ENCODE data around the gene GPR17. TPM values are rescaled to one million over a fixed set of nuclear protein-coding genes. Genes with fewer than 3 reads are reported as not detected.

The GPR17 gene
- total RNA-seq, 4 donors from 2014 or later, result not detected

DNA sequence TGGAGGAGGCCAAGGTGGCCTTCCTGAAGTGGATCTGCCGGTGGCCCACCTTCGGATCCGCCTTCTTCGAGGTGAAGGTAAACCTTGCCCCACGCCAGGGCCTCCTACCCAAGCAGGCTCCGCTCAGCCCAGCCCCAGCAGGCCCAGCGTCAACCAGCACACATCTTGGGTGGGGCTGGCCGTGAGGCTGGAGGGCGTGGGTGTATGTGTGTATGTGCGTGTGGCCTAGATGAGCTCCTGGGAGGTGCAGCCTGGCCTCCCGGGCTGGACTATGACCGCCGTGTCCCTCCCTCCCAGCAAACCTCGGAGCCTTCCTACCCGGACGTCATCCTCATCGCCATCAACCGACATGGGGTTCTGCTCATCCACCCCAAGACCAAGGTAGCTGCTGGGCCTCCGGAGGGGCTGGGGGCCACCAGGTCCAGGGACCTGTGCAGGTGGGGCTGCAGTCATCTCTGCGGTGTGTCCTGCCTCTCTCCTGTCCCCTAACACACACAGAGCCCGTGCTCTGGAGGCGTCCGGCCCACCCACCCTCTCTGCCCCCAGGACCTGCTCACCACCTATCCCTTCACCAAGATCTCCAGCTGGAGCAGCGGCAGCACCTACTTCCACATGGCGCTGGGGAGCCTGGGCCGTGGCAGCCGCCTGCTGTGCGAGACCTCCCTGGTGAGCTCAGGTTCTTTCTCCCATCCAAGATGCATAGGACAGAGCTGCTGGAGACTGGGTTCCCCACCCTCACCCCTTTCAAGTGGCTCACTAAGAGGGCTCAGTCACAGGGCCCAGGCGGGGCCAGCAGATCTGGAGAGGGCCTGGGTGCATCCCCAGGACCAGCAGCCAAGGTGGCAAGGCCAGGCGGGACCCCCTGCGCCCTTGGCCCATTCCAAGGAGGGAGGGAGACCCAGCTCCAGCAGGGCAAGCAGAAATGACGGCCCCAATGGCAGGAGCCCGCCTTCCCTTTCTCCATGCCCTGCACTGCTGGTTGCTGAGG, 9.4 kb upstream of the GPR17 start:
- intact Hi-C loops (cut with DNase I), result no loop called here
- DNase-seq, result no peak
- H3K4me3 ChIP-seq (replicated peaks in 1 of 3), result no peak overlapping the region
- H3K9me3 ChIP-seq, result no peaks in the 10 kb centered on the region
- peaks cover 5 to 32% of the 10 kb centered on the region in 2 donors for H3K4me1 ChIP-seq
- H3K27ac ChIP-seq, result peak overlapping the region in 1 of 3 donors; percentile 33
- 93 to 97% methylated on average over 18 to 25 of the region's 33 CpGs for WGBS, 2 donors
- no peaks in the 10 kb centered on the region for H3K27me3 ChIP-seq
- TF ChIP-seq, protein P1, sequence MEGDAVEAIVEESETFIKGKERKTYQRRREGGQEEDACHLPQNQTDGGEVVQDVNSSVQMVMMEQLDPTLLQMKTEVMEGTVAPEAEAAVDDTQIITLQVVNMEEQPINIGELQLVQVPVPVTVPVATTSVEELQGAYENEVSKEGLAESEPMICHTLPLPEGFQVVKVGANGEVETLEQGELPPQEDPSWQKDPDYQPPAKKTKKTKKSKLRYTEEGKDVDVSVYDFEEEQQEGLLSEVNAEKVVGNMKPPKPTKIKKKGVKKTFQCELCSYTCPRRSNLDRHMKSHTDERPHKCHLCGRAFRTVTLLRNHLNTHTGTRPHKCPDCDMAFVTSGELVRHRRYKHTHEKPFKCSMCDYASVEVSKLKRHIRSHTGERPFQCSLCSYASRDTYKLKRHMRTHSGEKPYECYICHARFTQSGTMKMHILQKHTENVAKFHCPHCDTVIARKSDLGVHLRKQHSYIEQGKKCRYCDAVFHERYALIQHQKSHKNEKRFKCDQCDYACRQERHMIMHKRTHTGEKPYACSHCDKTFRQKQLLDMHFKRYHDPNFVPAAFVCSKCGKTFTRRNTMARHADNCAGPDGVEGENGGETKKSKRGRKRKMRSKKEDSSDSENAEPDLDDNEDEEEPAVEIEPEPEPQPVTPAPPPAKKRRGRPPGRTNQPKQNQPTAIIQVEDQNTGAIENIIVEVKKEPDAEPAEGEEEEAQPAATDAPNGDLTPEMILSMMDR (IDR thresholded peaks at IDR 0.05), result no peak
- no peak for TF ChIP-seq POLR2A (IDR thresholded peaks at IDR 0.05)
- no peaks in the 10 kb centered on the region for H3K36me3 ChIP-seq

GRCh38 chr2:127637236-127637630, 8.7 kb upstream of the GPR17 start:
- H3K9me3 ChIP-seq, result no peaks in the 10 kb centered on the region
- H3K27ac ChIP-seq, result peak overlapping the region; percentile 33 to 61 (median 47)
- H3K4me1 ChIP-seq, result peaks cover 5 to 32% of the 10 kb centered on the region in 2 donors
- WGBS, 2 donors, result 81 to 82% methylated on average over 6 to 13 of the region's 13 CpGs
- intact Hi-C loops (cut with DNase I), result no loop called here
- H3K27me3 ChIP-seq, result no peaks in the 10 kb centered on the region
- DNase-seq, result no peak
- no peaks in the 10 kb centered on the region for H3K36me3 ChIP-seq
- H3K4me3 ChIP-seq (replicated peaks in 1 of 3), result no peak overlapping the region
- TF ChIP-seq POLR2A (IDR thresholded peaks at IDR 0.05), result no peak
- TF ChIP-seq, protein P1 (IDR thresholded peaks at IDR 0.05), result no peak

DNA sequence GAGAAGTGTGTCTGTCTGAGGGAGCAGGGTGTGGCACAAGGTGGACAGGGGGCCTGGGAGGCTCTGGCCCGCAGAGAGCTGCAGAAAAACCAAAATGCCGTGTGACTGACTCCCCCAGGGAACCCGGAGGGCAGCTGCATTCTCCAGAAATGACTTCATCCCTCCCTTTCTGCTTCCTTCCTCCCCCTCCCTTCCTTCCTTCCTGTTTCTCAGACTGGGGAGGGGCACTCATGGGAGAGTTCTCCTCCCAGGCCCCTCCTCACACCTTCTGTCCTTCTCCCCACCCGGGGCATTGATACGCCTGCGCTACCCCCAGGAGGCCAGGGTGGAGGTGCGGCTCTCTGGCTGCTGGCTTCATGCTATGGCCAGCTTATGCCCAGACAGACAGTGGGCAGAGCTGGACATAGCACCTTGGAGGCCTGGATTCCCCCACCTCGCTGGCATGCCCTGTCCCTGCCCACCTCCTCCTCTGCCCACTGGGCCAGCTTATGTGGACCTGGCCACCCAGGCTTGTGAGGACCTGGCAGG, 8.2 kb upstream of the GPR17 start:
- intact Hi-C loops (cut with DNase I), result no loop called here
- Histone ChIP-seq H3K36me3 (no peaks in the 10 kb centered on the region), H3K9me3 (no peaks in the 10 kb centered on the region), H3K4me1 (peaks cover 5 to 32% of the 10 kb centered on the region in 2 donors), H3K4me3 (replicated peaks in 1 of 3) (no peak overlapping the region), H3K27me3 (no peaks in the 10 kb centered on the region), H3K27ac (peak overlapping the region; percentile 47 to 70 (median 61))
- 38 to 52% methylated on average over 7 to 8 of the region's 8 CpGs for WGBS, 2 donors
- TF ChIP-seq, protein P1 (IDR thresholded peaks at IDR 0.05), result no peak
- TF ChIP-seq POLR2A (IDR thresholded peaks at IDR 0.05), result no peak
- DNase-seq, result no peak

GRCh38 chr2:127638361-127639110, 7.4 kb upstream of the GPR17 start:
- intact Hi-C loops (cut with DNase I), result no loop called here
- H3K4me3 ChIP-seq (replicated peaks in 1 of 3), result no peak overlapping the region
- no peaks in the 10 kb centered on the region for H3K27me3 ChIP-seq
- TF ChIP-seq, protein P1 (IDR thresholded peaks at IDR 0.05), result no peak
- no peak for TF ChIP-seq POLR2A (IDR thresholded peaks at IDR 0.05)
- WGBS, 2 donors, result 68 to 73% methylated on average over 21 of the region's 23 CpGs
- H3K36me3 ChIP-seq, result no peaks in the 10 kb centered on the region
- H3K27ac ChIP-seq, result peak overlapping the region in 2 of 3 donors; percentile 61 to 70
- DNase-seq, result no peak
- H3K4me1 ChIP-seq, result peaks cover 5 to 27% of the 10 kb centered on the region in 2 donors
- no peaks in the 10 kb centered on the region for H3K9me3 ChIP-seq

All from thyroid gland (tissue), 4 donors.